Brain microvascular endothelial cell (primary cell): Measurements from ENCODE around the gene ELMO1.

Experiments used
- DNase-seq: peaks from one replicate; pipeline ENCODE4 v3.0.0-alpha.2; 2020
- H3K27ac ChIP-seq: fragments of 250-450 bp; sonication (Bioruptor Pico); 2 replicates; pipeline ENCODE4 v1.5.1; 2020; ENCODE audit warnings: mild to moderate bottlenecking, moderate library complexity
- H3K27me3 ChIP-seq: fragments of 250-450 bp; sonication (Bioruptor Pico); replicated peaks from 2 replicates; pipeline ENCODE4 v1.5.1; 2020; ENCODE audit warnings: mild to moderate bottlenecking
- H3K36me3 ChIP-seq: fragments of 250-450 bp; sonication (Bioruptor Pico); replicated peaks from 2 replicates; pipeline ENCODE4 v1.5.1; 2020; ENCODE audit warnings: mild to moderate bottlenecking
- H3K4me3 ChIP-seq: 2 replicates; pipeline ENCODE4 v1.5.1; 2011; ENCODE audit warnings: low read depth, mild to moderate bottlenecking, control low read depth, low read length, moderate library complexity
- CTCF ChIP-seq: IDR thresholded peaks from 2 replicates; pipeline ENCODE4 v1.5.1; 2011; ENCODE audit warnings: low read depth, mild to moderate bottlenecking, moderate library complexity, low read length, control low read depth, inconsistent platforms; ENCODE audit errors: missing control alignments
- in situ Hi-C: cut with HindIII; loops from 2 replicates; pipeline ENCODE4 v1.10.0; 2017; ENCODE audit warnings: low sequenced_read_pairs, low pct_ligation_motif_present

The ELMO1 gene

GRCh38 chr7:36900988-36901710 lies 547.5 kb downstream of the ELMO1 start:
- no peak overlapping the region for H3K4me3 ChIP-seq
- DNase-seq, result no peak
- H3K36me3 ChIP-seq, result no peaks in the 10 kb centered on the region
- in situ Hi-C loops, result no loop called here
- no peak overlapping the region for H3K27ac ChIP-seq
- H3K27me3 ChIP-seq, result no peaks in the 10 kb centered on the region
- no peak for TF ChIP-seq CTCF

- Histone ChIP-seq H3K4me3 (no peak overlapping the region), H3K27ac (no peak overlapping the region), H3K27me3 (no peaks in the 10 kb centered on the region), H3K36me3 (no peaks in the 10 kb centered on the region)
- no peak for TF ChIP-seq CTCF
- in situ Hi-C loops, result no loop called here
- DNase-seq, result no peak
Measured at GRCh38 chr7:36898186-36898585, 550.5 kb downstream of the ELMO1 start.

- Histone ChIP-seq H3K4me3 (no peak overlapping the region), H3K27ac (no peak overlapping the region), H3K27me3 (no peaks in the 10 kb centered on the region), H3K36me3 (no peaks in the 10 kb centered on the region)
- in situ Hi-C loops, result no loop called here
- TF ChIP-seq CTCF, result no peak
- no peak for DNase-seq
Measured at GRCh38 chr7:36896956-36897590, 551.6 kb downstream of the ELMO1 start.

DNA sequence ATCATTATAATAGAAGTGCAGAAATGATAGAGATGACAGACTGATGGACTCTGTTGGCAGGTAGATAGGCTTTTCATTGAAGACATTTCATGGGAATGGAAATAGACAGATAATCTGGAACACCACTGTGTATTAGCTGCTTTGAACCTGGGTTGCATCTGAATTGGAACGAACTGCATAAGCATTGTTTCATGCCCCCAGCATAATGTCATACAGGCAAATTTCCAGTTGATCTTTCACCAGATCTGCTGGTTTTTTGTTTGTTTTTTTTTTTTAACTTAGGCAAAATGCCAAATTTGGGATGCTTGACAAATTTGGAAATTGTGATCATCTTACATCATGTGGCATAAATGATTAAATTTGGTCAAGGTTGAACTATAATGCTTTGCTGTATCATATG lies 552.2 kb downstream of the ELMO1 start:
- no peak for DNase-seq
- no peak for TF ChIP-seq CTCF
- no peaks in the 10 kb centered on the region for H3K36me3 ChIP-seq
- H3K27me3 ChIP-seq, result no peaks in the 10 kb centered on the region
- no peak overlapping the region for H3K27ac ChIP-seq
- in situ Hi-C loops, result no loop called here
- no peak overlapping the region for H3K4me3 ChIP-seq

GRCh38 chr7:36895192-36895591 lies 553.5 kb downstream of the ELMO1 start:
- Histone ChIP-seq H3K36me3 (no peaks in the 10 kb centered on the region), H3K27ac (no peak overlapping the region), H3K27me3 (no peaks in the 10 kb centered on the region), H3K4me3 (no peak overlapping the region)
- no peak for TF ChIP-seq CTCF
- in situ Hi-C loops, result no loop called here
- DNase-seq, result no peak
